Thymus (tissue), 11 donors: ENCODE results near the gene NEU4. TPM values are rescaled to one million over a fixed set of nuclear protein-coding genes. Genes with fewer than 3 reads are reported as not detected.
"Not testable (repeated sequence)": the region's sequence is repeated elsewhere in the genome, so short reads cannot be mapped to it uniquely, and the experiment has no call there.

Experiments used
- DNase-seq, 9 donors: peaks; one replicate each; pipeline ENCODE4 v3.0.0-alpha.2; 2013; ENCODE audit warnings: low spot score in 9 of 9, low read depth in 6 of 9, missing footprints in 1 of 9
- H3K27ac ChIP-seq, 2 donors: one replicate each; pipeline ENCODE4 v1.5.1; 2013; ENCODE audit warnings: control low read depth in 1 of 2, low read depth in 1 of 2, low read length in 1 of 2, mild to moderate bottlenecking in 1 of 2, moderate library complexity in 1 of 2
- H3K27me3 ChIP-seq, 2 donors: one replicate each; pipeline ENCODE4 v1.5.1; 2013; ENCODE audit warnings: low read length in 1 of 2; ENCODE audit not compliant: control insufficient read depth in 2 of 2, insufficient read depth in 1 of 2
- H3K36me3 ChIP-seq, 2 donors: one replicate each; pipeline ENCODE4 v1.5.1; 2013; ENCODE audit warnings: low read length in 1 of 2, mild to moderate bottlenecking in 1 of 2, moderate library complexity in 1 of 2; ENCODE audit not compliant: control insufficient read depth in 2 of 2, insufficient read depth in 2 of 2
- H3K4me1 ChIP-seq, 2 donors: one replicate each; pipeline ENCODE4 v1.5.1; 2013; ENCODE audit warnings: low read length in 2 of 2; ENCODE audit not compliant: control insufficient read depth in 2 of 2, insufficient read depth in 2 of 2
- H3K4me3 ChIP-seq, 2 donors: one replicate each; pipeline ENCODE4 v1.5.1; 2013; ENCODE audit warnings: low read length in 2 of 2, control low read depth in 1 of 2, mild to moderate bottlenecking in 1 of 2
- H3K9me3 ChIP-seq, 2 donors: one replicate each; pipeline ENCODE4 v1.5.1; 2013; ENCODE audit warnings: low read length in 1 of 2, mild to moderate bottlenecking in 1 of 2; ENCODE audit not compliant: control insufficient read depth in 2 of 2, insufficient read depth in 1 of 2
- WGBS: extraction: QIAGEN DNeasy Blood & Tissue Kit; methylation state at CpG from one replicate; pipeline ENCODE4 v1.1.7; 2013; 5-methylcytosine and 5-hydroxymethylcytosine counted together
- polyA plus RNA-seq: library from polyadenylated mRNA; stranded (reverse); fragments of 200-250 nt; gene quantifications from one replicate; pipeline ENCODE4 v1.2.3, GENCODE V29; 2013
- total RNA-seq: library from RNA; stranded (reverse); fragments of 120-200 nt; gene quantifications from one replicate; pipeline ENCODE4 v1.2.4, GENCODE V29; 2013
- donor health status: healthy.

NEU4 gene
- total and polyA plus RNA-seq, 2 donors, result 0.05 to 1.1 TPM

DNA sequence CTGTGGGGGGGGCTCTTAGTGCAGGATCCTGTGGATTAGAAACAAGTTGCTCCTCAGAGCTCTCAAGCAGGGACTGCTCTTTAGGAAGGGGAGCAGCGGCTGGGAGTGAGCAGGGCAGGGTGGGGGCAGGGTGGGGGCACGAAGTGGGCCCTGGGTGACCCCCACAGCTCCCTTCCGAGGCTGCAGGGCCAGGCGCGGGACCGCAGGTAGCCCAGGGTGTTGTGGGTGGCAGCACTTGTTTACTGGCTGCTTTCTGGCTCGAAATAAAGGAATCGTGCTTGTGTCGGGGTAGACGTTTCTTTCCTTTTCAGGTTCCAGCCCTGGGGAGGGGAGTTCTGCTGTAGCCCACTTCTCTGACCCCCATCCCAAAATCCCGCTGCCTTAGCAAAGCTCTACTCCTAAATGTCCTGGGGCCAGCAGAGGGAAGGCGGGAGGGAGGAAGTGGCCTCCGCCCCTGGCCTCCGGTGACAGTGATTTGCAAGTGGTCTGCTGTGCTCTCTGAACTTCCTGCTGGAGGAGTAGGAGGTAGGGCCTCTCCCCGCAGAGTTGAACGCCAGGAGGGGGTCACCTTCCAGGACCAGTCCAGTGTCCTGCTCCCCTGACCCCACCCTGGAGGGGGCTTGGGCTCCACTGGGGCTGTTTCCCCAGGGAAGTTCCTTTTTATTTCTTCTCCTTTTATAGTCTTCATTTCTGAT is 8.3 kb downstream of the NEU4 start:
- no peak overlapping the region for H3K4me3 ChIP-seq
- 34% methylated on average over 16 of the region's 16 CpGs for WGBS

DNA sequence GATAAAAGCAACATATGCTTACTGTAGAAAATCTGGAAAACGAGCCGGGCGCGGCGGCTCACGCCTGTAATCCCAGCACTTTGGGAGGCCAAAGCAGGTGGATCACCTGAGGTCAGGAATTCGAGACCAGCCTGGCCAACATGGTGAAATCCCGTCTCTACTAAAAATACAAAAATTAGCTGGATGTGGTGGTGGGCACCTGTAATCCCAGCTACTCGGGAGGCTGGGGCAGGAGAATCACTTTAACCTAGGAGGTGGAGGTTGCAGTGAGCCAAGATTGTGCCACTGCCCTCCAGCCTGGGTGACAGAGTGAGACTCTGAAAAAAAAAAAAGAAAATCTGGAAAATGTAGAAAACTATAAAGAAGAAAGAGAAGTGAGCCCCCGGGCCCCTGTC is 8.8 kb downstream of the NEU4 start:
- H3K4me1 ChIP-seq, result peaks cover 14 to 30% of the 10 kb centered on the region in 2 donors
- not testable (repeated sequence) for H3K27ac ChIP-seq, H3K4me3 ChIP-seq, H3K9me3 ChIP-seq, DNase-seq, H3K36me3 ChIP-seq
- peaks cover 0 to 23% of the 10 kb centered on the region in 2 donors for H3K27me3 ChIP-seq
- WGBS, result 80% methylated on average over 10 of the region's 10 CpGs

More for the DNA sequence above, 8.3 kb downstream of the NEU4 start:
- H3K36me3 ChIP-seq, result no peaks in the 10 kb centered on the region
- no peak for DNase-seq
- H3K27ac ChIP-seq, result no peak overlapping the region
- peaks cover 0 to 23% of the 10 kb centered on the region in 2 donors for H3K27me3 ChIP-seq
- peaks cover 0 to 11% of the 10 kb centered on the region in 2 donors for H3K9me3 ChIP-seq
- H3K4me1 ChIP-seq, result peaks cover 11 to 29% of the 10 kb centered on the region in 2 donors

DNA sequence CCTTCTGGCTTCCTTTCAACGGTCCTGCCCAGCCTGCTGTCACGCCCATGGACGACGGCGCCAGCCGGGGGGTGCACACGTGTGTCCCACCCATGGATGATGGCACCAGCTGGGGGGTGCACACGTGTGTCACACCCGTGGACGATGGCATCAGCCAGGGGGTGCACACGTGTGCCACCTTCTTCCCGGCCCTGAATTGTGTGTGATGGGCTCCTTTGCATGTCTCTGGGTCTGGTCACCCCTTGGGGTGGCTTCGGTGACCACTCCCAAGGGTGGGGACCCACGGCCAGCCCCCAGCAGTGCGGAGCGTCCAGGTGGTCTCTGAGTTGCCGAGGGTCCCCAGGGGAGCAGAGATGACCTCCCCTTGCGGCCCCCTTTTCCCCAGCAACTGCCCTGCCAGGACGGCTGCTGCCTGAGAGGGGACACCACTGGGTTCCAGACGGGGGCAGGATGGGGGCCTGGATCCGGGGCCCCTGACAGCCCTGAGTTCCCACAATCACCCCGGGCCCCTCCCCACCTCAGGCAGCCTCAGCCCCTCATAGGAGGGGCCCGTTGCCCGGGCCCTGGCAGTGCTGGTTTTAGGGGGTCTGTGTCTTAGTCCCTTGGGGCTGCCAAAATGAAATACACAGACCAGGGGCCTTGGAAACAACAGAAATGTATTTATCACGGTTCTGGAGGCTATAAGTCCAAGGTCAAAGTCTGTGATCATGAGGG is 9.4 kb downstream of the NEU4 start:
- Histone ChIP-seq H3K9me3 (peaks cover 0 to 4% of the 10 kb centered on the region in 2 donors), H3K27me3 (peaks cover 0 to 23% of the 10 kb centered on the region in 2 donors), H3K4me3 (no peak overlapping the region), H3K4me1 (peaks cover 14 to 25% of the 10 kb centered on the region in 2 donors), H3K36me3 (no peaks in the 10 kb centered on the region), H3K27ac (no peak overlapping the region)
- WGBS, result 74% methylated on average over 25 of the region's 25 CpGs
- no peak for DNase-seq

DNA sequence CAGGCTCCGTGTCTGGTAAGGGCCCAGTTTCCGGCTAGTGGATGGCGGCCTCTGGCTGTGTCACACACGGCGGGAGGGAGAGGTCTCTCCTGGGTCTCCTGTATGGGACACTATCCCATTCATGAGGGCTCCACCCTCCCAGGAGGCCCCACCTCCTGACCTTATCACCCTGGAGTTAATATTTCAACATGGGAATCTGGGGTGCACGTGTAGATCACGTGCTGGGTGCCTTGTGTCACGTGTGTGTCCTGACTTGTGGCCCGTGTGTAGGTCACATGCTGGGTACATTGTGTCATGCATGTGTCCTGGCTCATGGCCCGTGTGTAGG is 9.9 kb downstream of the NEU4 start:
- H3K27me3 ChIP-seq, result peaks cover 0 to 23% of the 10 kb centered on the region in 2 donors
- no peak for DNase-seq
- H3K9me3 ChIP-seq, result peaks cover 0 to 8% of the 10 kb centered on the region in 2 donors
- WGBS, result 85% methylated on average over 10 of the region's 10 CpGs
- no peak overlapping the region for H3K4me3 ChIP-seq
- H3K4me1 ChIP-seq, result peaks cover 14 to 19% of the 10 kb centered on the region in 2 donors
- no peak overlapping the region for H3K27ac ChIP-seq
- H3K36me3 ChIP-seq, result no peaks in the 10 kb centered on the region

DNA sequence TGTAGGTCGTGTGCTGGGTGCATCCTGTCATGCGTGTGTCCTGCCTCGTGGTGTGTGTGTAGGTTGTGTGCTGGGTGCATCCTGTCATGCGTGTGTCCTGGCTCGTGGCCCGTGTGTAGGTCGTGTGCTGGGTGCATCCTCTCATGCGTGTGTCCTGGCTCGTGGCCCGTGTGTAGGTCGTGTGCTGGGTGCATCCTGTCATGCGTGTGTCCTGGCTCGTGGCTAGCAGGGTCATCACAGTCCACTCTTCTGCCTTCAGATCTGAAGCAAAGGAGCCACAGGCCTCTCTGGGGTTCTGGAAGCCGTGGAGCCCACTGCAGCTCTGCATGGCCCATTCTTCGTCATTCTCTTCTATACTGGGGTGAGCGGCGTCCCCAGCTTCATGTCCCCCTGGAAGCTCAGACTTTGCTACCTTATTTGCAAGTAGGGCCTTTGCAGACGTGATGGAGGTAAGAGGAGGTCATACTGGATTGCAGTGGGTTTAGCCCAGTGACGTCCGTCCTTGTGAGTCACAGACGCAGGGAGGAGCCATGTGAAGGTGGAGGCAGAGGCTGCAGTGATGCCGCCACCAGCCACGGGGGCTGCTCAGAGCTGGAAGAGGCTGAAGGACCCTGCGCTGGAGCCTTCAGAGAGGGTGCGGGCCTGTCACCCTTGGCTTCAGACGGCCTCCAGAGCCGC is 11.1 kb downstream of the NEU4 start:
- H3K4me3 ChIP-seq, H3K36me3 ChIP-seq, H3K27ac ChIP-seq, DNase-seq: not testable (repeated sequence)
- Histone ChIP-seq H3K27me3 (peaks cover 0 to 23% of the 10 kb centered on the region in 2 donors), H3K9me3 (peaks cover 0 to 13% of the 10 kb centered on the region in 2 donors), H3K4me1 (peaks cover 14 to 18% of the 10 kb centered on the region in 2 donors)
- WGBS, result 92% methylated on average over 27 of the region's 27 CpGs

DNA sequence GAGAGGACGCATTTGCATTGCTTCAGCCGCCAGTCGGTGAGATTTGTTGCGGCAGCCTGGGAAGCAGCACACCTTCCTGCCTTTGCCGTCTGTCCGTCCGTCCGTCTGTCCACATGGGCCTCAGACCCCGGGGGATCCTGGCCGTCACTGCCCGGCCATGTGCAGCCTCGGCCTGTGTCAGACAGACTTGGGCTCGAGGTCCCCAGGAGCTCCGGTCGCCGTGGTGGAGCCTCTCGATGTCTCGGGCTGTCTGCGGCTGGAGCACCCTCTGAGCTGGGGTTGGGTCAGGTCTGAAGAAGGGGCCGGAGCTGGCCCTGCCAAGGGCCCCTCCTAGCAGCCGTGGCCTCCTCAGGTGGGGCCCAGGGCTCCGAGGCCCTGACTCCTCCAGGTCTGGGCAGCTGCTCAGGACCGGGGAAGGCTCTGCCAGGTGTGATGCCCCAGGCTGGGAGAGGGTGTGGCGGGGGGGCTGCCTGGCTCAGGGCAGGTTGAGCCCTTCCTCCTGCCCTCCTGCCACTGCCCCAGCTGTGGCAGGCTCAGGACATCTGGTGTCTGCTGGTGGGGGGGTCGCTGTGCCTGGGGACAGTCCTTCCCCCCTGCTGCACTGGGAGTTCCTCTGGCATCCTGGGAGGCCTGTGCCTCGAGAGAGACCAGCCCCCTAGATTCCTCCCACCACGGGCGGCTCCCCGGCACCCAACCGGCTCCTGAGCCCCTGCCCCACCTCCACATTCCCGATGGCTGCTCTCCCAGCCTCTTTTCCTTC is 11.8 kb downstream of the NEU4 start:
- Histone ChIP-seq H3K4me3 (no peak overlapping the region), H3K27ac (no peak overlapping the region), H3K27me3 (peaks cover 0 to 19% of the 10 kb centered on the region in 2 donors), H3K36me3 (no peaks in the 10 kb centered on the region), H3K4me1 (peaks cover 14 to 18% of the 10 kb centered on the region in 2 donors), H3K9me3 (peaks cover 0 to 13% of the 10 kb centered on the region in 2 donors)
- WGBS, result 94% methylated on average over 31 of the region's 31 CpGs
- DNase-seq, result no peak

DNA sequence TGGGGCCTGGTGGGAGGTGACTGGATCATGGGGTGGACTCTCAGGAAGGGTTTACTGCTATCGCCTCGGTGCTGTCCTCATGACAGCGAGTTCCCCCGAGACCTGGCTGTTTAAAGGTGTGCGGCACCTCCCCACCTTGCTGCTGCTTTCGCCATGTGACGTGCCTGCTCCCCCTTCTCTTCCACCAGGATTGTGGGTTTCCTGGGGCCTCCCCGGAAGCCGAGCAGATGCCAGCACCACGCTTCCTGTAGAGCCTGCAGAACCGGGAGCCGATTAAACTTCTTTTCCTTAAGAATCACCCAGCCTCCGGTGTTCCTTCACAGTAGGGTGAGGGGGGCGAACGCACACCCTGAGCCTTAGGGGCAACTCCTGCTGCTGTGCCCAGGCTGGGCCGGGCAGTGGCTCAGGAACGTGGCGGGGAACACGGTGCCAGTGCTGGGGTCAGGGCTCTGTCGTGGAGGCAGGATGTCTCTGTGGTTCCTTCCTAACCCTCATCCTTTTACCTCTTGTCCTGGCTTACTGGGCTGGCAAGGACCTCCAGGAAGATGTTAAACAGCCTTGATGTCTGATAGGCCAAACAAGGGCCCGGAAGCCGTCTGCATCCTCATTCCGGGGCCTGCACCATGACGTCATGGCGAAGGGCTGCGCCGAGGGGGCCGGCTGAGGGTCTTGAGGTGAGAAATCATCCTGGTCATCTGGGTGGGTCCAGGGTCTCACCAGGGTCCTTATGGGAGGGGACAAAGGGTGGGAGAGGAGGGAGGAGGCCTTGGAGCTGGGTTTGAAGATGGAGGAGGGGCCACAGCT is 12.7 kb downstream of the NEU4 start:
- Histone ChIP-seq H3K27me3 (peaks cover 0 to 12% of the 10 kb centered on the region in 2 donors), H3K4me3 (no peak overlapping the region), H3K4me1 (peaks cover 14 to 18% of the 10 kb centered on the region in 2 donors), H3K36me3 (no peaks in the 10 kb centered on the region), H3K9me3 (peaks cover 2 to 17% of the 10 kb centered on the region in 2 donors), H3K27ac (no peak overlapping the region)
- WGBS, result 55% methylated on average over 28 of the region's 28 CpGs
- DNase-seq, result no peak

DNA sequence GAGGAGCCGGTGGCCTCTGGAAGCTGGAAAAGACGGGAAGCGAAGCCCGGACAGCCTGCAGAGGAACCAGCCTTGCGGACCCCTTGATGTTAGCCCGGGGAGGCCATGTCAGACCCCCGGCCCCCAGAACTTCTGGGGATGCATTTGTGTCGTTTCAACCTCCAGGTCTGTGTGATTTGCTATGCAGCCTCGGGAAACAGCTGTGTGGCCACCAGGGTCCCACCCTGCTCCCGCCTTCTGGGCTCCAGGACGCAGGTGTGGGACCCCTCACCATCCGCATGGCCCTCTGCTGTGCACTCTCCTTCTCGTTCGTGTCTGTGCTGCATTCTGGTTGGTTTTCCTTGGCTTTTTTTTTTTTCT is 13.3 kb downstream of the NEU4 start:
- WGBS, result 60% methylated on average over 14 of the region's 14 CpGs

More for the DNA sequence above, 13.3 kb downstream of the NEU4 start:
- Histone ChIP-seq H3K36me3 (no peaks in the 10 kb centered on the region), H3K4me1 (peaks cover 14 to 18% of the 10 kb centered on the region in 2 donors), H3K4me3 (no peak overlapping the region), H3K9me3 (peaks cover 4 to 23% of the 10 kb centered on the region in 2 donors), H3K27me3 (peaks cover 0 to 8% of the 10 kb centered on the region in 2 donors), H3K27ac (no peak overlapping the region)
- no peak for DNase-seq
